ENCODE data around the gene SLC16A2.
"Not testable (repeated sequence)": the region's sequence is repeated elsewhere in the genome, so short reads cannot be mapped to it uniquely, and the experiment has no call there.

SLC16A2 gene

DNA sequence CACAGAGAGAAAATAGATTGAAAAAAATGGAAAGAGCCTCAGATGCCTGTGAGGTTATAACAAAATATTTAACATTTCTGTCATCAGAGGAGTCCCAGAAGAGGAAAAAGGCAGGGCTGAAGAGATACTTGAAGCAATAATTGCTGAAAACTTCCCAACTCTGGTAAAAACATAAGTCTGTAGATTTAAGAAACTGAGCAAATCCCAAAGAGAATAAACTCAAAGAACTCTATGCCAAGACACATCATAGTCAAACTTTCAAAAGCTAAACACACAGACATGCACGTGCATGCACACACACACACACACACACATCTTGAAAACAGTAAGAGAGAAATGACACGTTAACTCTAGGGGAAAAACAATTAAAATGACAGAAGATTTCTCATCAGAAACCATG, 94.1 kb downstream of the SLC16A2 start:
- no CpG with 5 or more reads among the region's 2 CpGs for WGBS (ENCODE audit: insufficient coverage)
- H3K4me3 ChIP-seq (ENCODE audit: control insufficient read depth in 1 of 7, extremely low read depth in 1 of 7, insufficient read depth in 4 of 7, low read depth in 2 of 7, low read length in 6 of 7), result no peak overlapping the region
- ChIA-PET CTCF (no interaction called here), POLR2A (no interaction called here)
- H3K27me3 ChIP-seq (replicated peaks in 2 of 5; ENCODE audit: control insufficient read depth in 4 of 5, insufficient read depth in 5 of 5, low read length in 4 of 5), result no peaks in the 10 kb centered on the region
- peaks cover 0 to 2% (median 0%) of the 10 kb centered on the region in 5 experiments for H3K9me3 ChIP-seq (ENCODE audit: control extremely low read depth in 1 of 5, control insufficient read depth in 4 of 5, insufficient read depth in 2 of 5, low read depth in 1 of 5, low read length in 4 of 5)
- H3K4me1 ChIP-seq (ENCODE audit: control extremely low read depth in 1 of 4, control insufficient read depth in 4 of 4, insufficient read depth in 4 of 4, low read length in 3 of 4), result no peaks in the 10 kb centered on the region
- H3K27ac ChIP-seq (ENCODE audit: insufficient read depth in 1 of 2, low read depth in 1 of 2, low read length in 2 of 2, poor library complexity in 1 of 2, severe bottlenecking in 2 of 2), result no peak overlapping the region
- no peak for DNase-seq
- H3K36me3 ChIP-seq (ENCODE audit: control insufficient read depth in 4 of 4, insufficient read depth in 4 of 4, low read length in 3 of 4), result no peaks in the 10 kb centered on the region

DNA sequence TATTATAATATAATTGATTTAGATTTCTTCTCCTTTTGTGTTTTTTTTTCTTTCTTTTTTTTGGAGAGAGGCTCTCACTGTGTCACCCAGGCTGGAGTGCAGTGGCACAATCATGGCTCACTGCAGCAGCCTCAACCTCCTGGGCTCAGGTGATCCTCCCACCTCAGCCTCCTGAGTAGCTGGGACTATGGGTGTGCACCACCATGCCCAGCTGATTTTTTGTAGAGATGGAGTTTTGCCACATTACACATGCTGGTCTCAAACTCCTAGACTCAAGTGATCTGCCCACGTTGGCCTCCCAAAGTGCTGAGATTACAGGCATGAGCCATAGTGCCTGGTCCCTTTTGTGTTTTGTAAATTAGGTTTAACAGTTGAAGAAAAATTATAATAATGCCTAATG, 94.7 kb downstream of the SLC16A2 start:
- H3K27ac ChIP-seq (ENCODE audit: insufficient read depth in 1 of 2, low read depth in 1 of 2, low read length in 2 of 2, poor library complexity in 1 of 2, severe bottlenecking in 2 of 2); POLR2A ChIA-PET; CTCF ChIA-PET; H3K9me3 ChIP-seq (ENCODE audit: control extremely low read depth in 1 of 5, control insufficient read depth in 4 of 5, insufficient read depth in 2 of 5, low read depth in 1 of 5, low read length in 4 of 5); H3K36me3 ChIP-seq (ENCODE audit: control insufficient read depth in 4 of 4, insufficient read depth in 4 of 4, low read length in 3 of 4); H3K4me1 ChIP-seq (ENCODE audit: control extremely low read depth in 1 of 4, control insufficient read depth in 4 of 4, insufficient read depth in 4 of 4, low read length in 3 of 4); H3K4me3 ChIP-seq (ENCODE audit: control insufficient read depth in 1 of 7, extremely low read depth in 1 of 7, insufficient read depth in 4 of 7, low read depth in 2 of 7, low read length in 6 of 7); DNase-seq; H3K27me3 ChIP-seq (replicated peaks in 2 of 5; ENCODE audit: control insufficient read depth in 4 of 5, insufficient read depth in 5 of 5, low read length in 4 of 5): not testable (repeated sequence)
- no CpG with 5 or more reads among the region's 1 CpG for WGBS (ENCODE audit: insufficient coverage)

DNA sequence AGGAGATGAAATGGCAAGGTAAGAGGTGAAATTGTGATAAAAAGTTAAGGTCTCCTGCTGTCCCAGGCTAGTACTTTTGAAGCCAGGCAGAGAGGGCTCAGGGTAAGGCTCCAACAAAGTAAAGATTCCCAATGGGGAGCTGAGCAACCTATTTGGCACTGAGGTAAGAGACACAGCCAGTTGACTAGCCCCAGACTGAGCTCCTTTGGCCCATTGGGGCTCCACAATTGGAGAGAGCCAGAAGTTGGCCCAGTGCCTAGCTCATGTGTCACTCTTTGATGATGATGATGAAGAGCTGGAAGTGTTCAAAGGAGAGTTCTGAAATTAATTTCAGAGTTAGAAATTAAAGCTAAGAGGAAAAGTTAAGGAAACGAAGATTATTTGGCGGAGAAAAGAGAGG, 98.6 kb downstream of the SLC16A2 start:
- no peaks in the 10 kb centered on the region for H3K4me1 ChIP-seq (ENCODE audit: control extremely low read depth in 1 of 4, control insufficient read depth in 4 of 4, insufficient read depth in 4 of 4, low read length in 3 of 4)
- H3K36me3 ChIP-seq (ENCODE audit: control insufficient read depth in 4 of 4, insufficient read depth in 4 of 4, low read length in 3 of 4), result no peaks in the 10 kb centered on the region
- H3K4me3 ChIP-seq (ENCODE audit: control insufficient read depth in 1 of 7, extremely low read depth in 1 of 7, insufficient read depth in 4 of 7, low read depth in 2 of 7, low read length in 6 of 7), result no peak overlapping the region
- ChIA-PET POLR2A (no interaction called here), CTCF (no interaction called here)
- DNase-seq, result no peak
- H3K9me3 ChIP-seq (ENCODE audit: control extremely low read depth in 1 of 5, control insufficient read depth in 4 of 5, insufficient read depth in 2 of 5, low read depth in 1 of 5, low read length in 4 of 5), result peaks cover 0 to 2% (median 0%) of the 10 kb centered on the region in 5 experiments
- 94% methylated on average over 2 of the region's 2 CpGs for WGBS (ENCODE audit: insufficient coverage)
- H3K27ac ChIP-seq (ENCODE audit: insufficient read depth in 1 of 2, low read depth in 1 of 2, low read length in 2 of 2, poor library complexity in 1 of 2, severe bottlenecking in 2 of 2), result no peak overlapping the region
- H3K27me3 ChIP-seq (replicated peaks in 2 of 5; ENCODE audit: control insufficient read depth in 4 of 5, insufficient read depth in 5 of 5, low read length in 4 of 5), result peaks cover 0 to 5% (median 0%) of the 10 kb centered on the region in 5 experiments

DNA sequence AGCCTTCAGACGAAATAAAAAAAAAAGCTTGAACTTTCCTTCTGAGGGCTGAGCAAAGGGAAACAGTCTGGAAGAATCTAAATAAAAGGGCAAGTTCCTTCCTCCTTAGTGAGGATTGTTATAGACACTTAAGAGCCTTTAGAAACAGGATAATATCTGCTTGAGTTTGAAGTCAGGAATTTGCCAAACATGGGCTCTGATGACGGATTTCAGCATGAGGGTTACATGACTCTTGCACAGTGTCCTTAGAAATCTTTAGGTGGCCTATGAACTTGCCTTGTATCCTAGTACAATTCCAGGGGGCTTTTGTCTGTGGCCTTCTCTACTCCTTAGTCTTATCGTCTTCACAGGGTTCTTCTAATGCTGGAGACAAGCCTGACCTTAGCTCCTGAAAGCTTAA, 99.0 kb downstream of the SLC16A2 start:
- ChIA-PET CTCF (interaction anchor here (1.6 kb wide), 1 partner anchor 24 kb away, joined by 4 read pairs; no protein-coding TSS in a partner anchor), POLR2A (no interaction called here)
- H3K36me3 ChIP-seq (ENCODE audit: control insufficient read depth in 4 of 4, insufficient read depth in 4 of 4, low read length in 3 of 4), result no peaks in the 10 kb centered on the region
- H3K9me3 ChIP-seq (ENCODE audit: control extremely low read depth in 1 of 5, control insufficient read depth in 4 of 5, insufficient read depth in 2 of 5, low read depth in 1 of 5, low read length in 4 of 5), result peaks cover 0 to 2% (median 0%) of the 10 kb centered on the region in 5 experiments
- no peak overlapping the region for H3K4me3 ChIP-seq (ENCODE audit: control insufficient read depth in 1 of 7, extremely low read depth in 1 of 7, insufficient read depth in 4 of 7, low read depth in 2 of 7, low read length in 6 of 7)
- no peak overlapping the region for H3K27ac ChIP-seq (ENCODE audit: insufficient read depth in 1 of 2, low read depth in 1 of 2, low read length in 2 of 2, poor library complexity in 1 of 2, severe bottlenecking in 2 of 2)
- DNase-seq, result no peak
- WGBS (ENCODE audit: insufficient coverage), result 82% methylated on average over 3 of the region's 3 CpGs
- no peaks in the 10 kb centered on the region for H3K4me1 ChIP-seq (ENCODE audit: control extremely low read depth in 1 of 4, control insufficient read depth in 4 of 4, insufficient read depth in 4 of 4, low read length in 3 of 4)
- H3K27me3 ChIP-seq (replicated peaks in 2 of 5; ENCODE audit: control insufficient read depth in 4 of 5, insufficient read depth in 5 of 5, low read length in 4 of 5), result peaks cover 0 to 5% (median 0%) of the 10 kb centered on the region in 5 experiments

DNA sequence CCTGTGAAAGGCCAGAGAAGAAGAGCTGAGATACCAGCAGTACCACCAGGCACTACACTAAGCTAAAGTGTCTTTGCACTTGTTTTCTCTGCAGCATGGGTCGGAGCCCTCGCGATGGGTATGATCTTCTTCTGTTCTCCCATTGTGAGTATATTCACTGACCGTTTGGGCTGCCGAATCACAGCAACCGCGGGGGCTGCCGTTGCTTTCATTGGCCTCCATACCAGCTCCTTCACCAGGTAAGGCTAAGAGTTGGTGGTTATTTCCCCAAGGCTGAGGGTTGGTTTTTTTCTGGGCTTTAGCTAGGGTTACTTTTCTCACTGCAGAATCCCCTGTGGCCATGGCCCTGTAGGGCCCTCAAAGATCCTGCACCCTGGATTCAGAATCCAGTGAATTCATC, 99.6 kb downstream of the SLC16A2 start:
- Histone ChIP-seq H3K4me3 (ENCODE audit: control insufficient read depth in 1 of 7, extremely low read depth in 1 of 7, insufficient read depth in 4 of 7, low read depth in 2 of 7, low read length in 6 of 7) (no peak overlapping the region), H3K27me3 (replicated peaks in 2 of 5; ENCODE audit: control insufficient read depth in 4 of 5, insufficient read depth in 5 of 5, low read length in 4 of 5) (peaks cover 0 to 5% (median 0%) of the 10 kb centered on the region in 5 experiments), H3K4me1 (ENCODE audit: control extremely low read depth in 1 of 4, control insufficient read depth in 4 of 4, insufficient read depth in 4 of 4, low read length in 3 of 4) (no peaks in the 10 kb centered on the region), H3K27ac (ENCODE audit: insufficient read depth in 1 of 2, low read depth in 1 of 2, low read length in 2 of 2, poor library complexity in 1 of 2, severe bottlenecking in 2 of 2) (no peak overlapping the region), H3K36me3 (ENCODE audit: control insufficient read depth in 4 of 4, insufficient read depth in 4 of 4, low read length in 3 of 4) (no peaks in the 10 kb centered on the region), H3K9me3 (ENCODE audit: control extremely low read depth in 1 of 5, control insufficient read depth in 4 of 5, insufficient read depth in 2 of 5, low read depth in 1 of 5, low read length in 4 of 5) (peaks cover 0 to 2% (median 0%) of the 10 kb centered on the region in 5 experiments)
- POLR2A ChIA-PET, result no interaction called here
- CTCF ChIA-PET, result interaction anchor here (1.6 kb wide), 1 partner anchor 24 kb away, joined by 4 read pairs; no protein-coding TSS in a partner anchor
- WGBS (ENCODE audit: insufficient coverage), result 100% methylated on average over 2 of the region's 8 CpGs
- DNase-seq, result no peak

DNA sequence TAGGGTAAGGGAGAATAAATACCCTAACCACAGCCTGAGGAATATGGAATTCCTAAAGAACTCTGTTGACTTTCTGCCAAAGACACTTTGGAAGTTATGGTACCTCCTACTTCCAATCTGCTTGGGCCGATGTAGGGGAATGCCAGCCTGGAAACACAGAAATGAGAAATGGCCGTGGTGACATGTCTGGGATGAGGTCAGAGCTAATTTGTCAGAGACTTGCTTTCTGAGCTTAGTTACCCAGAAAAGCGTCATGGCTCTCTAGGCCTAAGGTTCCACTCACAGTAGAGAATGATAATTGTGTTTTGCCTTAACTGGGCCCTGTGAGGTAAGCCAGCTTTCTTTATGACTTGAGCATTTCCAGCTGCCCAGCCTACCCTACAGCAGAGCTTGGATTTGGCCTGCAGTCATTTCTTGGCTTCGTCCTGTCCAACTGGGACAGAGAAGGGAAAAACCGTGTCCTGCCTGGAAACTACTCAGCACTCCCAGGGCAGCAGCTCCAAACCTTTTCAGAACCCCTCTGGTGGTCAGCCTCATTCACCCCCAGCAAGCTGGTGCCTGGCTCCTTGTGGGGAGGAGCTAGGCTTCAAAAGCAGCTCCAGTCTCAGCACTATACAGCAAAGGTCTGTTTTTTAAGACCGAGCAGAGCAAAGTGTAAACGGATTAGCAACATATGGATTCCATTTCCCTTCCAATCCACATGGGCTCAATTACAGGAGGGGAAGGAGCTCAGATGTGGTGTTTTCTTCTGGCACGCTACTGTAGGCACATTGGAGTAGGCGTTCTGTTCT, 100.9 kb downstream of the SLC16A2 start:
- no peak overlapping the region for H3K27ac ChIP-seq (ENCODE audit: insufficient read depth in 1 of 2, low read depth in 1 of 2, low read length in 2 of 2, poor library complexity in 1 of 2, severe bottlenecking in 2 of 2)
- H3K27me3 ChIP-seq (replicated peaks in 2 of 5; ENCODE audit: control insufficient read depth in 4 of 5, insufficient read depth in 5 of 5, low read length in 4 of 5), result peaks cover 0 to 5% (median 0%) of the 10 kb centered on the region in 5 experiments
- POLR2A ChIA-PET, result no interaction called here
- no peaks in the 10 kb centered on the region for H3K36me3 ChIP-seq (ENCODE audit: control insufficient read depth in 4 of 4, insufficient read depth in 4 of 4, low read length in 3 of 4)
- WGBS (ENCODE audit: insufficient coverage), result 93% methylated on average over 7 of the region's 9 CpGs
- H3K4me3 ChIP-seq (ENCODE audit: control insufficient read depth in 1 of 7, extremely low read depth in 1 of 7, insufficient read depth in 4 of 7, low read depth in 2 of 7, low read length in 6 of 7), result no peak overlapping the region
- CTCF ChIA-PET, result interaction anchor here (1.0 to 1.6 kb wide), 3 partner anchors 10 to 22 kb away, joined by 3 to 5 read pairs (median 4); no protein-coding TSS in a partner anchor
- no peaks in the 10 kb centered on the region for H3K4me1 ChIP-seq (ENCODE audit: control extremely low read depth in 1 of 4, control insufficient read depth in 4 of 4, insufficient read depth in 4 of 4, low read length in 3 of 4)
- H3K9me3 ChIP-seq (ENCODE audit: control extremely low read depth in 1 of 5, control insufficient read depth in 4 of 5, insufficient read depth in 2 of 5, low read depth in 1 of 5, low read length in 4 of 5), result no peaks in the 10 kb centered on the region
- DNase-seq, result no peak

DNA sequence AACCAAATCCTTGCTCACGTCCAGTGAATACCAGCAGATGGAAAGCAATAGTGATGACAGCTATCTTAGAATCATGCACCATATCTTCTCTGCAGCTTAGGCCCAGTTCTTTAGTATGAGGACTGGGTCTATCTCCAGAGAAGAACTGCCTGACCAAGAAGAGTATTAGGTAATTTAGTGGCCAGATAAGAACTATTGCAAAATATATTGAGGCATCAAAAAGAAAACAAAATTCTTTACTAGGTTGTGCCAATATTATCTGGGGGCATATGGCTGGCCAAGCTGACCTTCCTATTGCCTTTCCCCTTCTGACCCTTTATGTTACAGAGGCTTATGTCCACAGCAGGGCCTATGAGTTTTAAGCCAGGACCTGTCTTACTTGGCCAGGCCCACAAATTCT, 101.9 kb downstream of the SLC16A2 start:
- H3K9me3 ChIP-seq (ENCODE audit: control extremely low read depth in 1 of 5, control insufficient read depth in 4 of 5, insufficient read depth in 2 of 5, low read depth in 1 of 5, low read length in 4 of 5), result no peaks in the 10 kb centered on the region
- ChIA-PET POLR2A (no interaction called here), CTCF (interaction anchor here (1.0 kb wide), 1 partner anchor 9 kb away, joined by 3 read pairs; no protein-coding TSS in a partner anchor)
- H3K27ac ChIP-seq (ENCODE audit: insufficient read depth in 1 of 2, low read depth in 1 of 2, low read length in 2 of 2, poor library complexity in 1 of 2, severe bottlenecking in 2 of 2), result no peak overlapping the region
- no peak overlapping the region for H3K4me3 ChIP-seq (ENCODE audit: control insufficient read depth in 1 of 7, extremely low read depth in 1 of 7, insufficient read depth in 4 of 7, low read depth in 2 of 7, low read length in 6 of 7)
- DNase-seq, result no peak
- peaks cover 0 to 5% (median 0%) of the 10 kb centered on the region in 5 experiments for H3K27me3 ChIP-seq (replicated peaks in 2 of 5; ENCODE audit: control insufficient read depth in 4 of 5, insufficient read depth in 5 of 5, low read length in 4 of 5)
- no peaks in the 10 kb centered on the region for H3K4me1 ChIP-seq (ENCODE audit: control extremely low read depth in 1 of 4, control insufficient read depth in 4 of 4, insufficient read depth in 4 of 4, low read length in 3 of 4)
- H3K36me3 ChIP-seq (ENCODE audit: control insufficient read depth in 4 of 4, insufficient read depth in 4 of 4, low read length in 3 of 4), result no peaks in the 10 kb centered on the region
- WGBS (ENCODE audit: insufficient coverage), result 80% methylated on average over 1 of the region's 1 CpG
